Suprapubic skin (tissue), 4 donors: ENCODE results near the gene ITPR2.

ENCODE experiments used
- CTCF ChIP-seq, 2 donors: fragments of 200-600 bp in 1 of 2; fragments of 450-650 bp in 1 of 2; sonication (generic) in 1 of 2; IDR thresholded peaks; one replicate each; pipeline ENCODE4 v1.5.1; 2016 to 2019; ENCODE audit warnings: antibody characterized with exemption in 2 of 2, mild to moderate bottlenecking in 1 of 2, moderate library complexity in 1 of 2
- EP300 ChIP-seq: sonication (generic); formaldehyde crosslinking; IDR thresholded peaks from one replicate; pipeline ENCODE4 v1.6.1; 2017; ENCODE audit warnings: antibody characterized with exemption
- POLR2A ChIP-seq, 2 donors: fragments of 450-650 bp; IDR thresholded peaks; one replicate each; pipeline ENCODE4 v1.6.1; 2017; ENCODE audit warnings: antibody characterized with exemption in 2 of 2, mild to moderate bottlenecking in 2 of 2, moderate library complexity in 2 of 2
- POLR2AphosphoS5 ChIP-seq, 3 donors: sonication (generic); formaldehyde crosslinking; IDR thresholded peaks; one replicate each; pipeline ENCODE4 v1.6.1; 2017; ENCODE audit warnings: antibody characterized with exemption in 3 of 3

DNA sequence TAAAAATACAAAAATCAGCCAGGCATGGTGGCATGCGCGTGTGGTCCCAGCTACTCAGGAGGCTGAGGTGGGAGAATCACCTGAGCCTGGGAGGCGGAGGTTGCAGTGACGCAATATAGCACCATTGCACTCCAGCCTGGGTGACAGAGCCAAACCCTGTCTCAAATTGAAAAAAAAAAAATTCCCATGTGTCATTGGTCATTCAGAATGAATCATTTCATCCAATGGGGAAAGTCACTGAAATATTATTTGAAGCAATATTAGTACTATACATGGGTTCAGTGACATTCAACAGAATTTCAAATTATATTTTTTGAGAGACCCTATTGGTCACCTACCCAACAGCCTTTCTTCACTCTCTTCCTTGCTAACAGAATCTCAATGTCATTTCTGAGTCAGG, 276.1 kb downstream of the ITPR2 start:
- TF ChIP-seq CTCF (IDR thresholded peaks at IDR 0.05) = no peak
- TF ChIP-seq POLR2A (IDR thresholded peaks at IDR 0.05) = no peak
- no peak for TF ChIP-seq POLR2AphosphoS5 (IDR thresholded peaks at IDR 0.05)
- no peak for TF ChIP-seq EP300
